Measurements from ENCODE around the gene BCL11A.

Gene BCL11A

GRCh38 chr2:60577682-60578283 lies 24.3 kb upstream of the BCL11A start:
- Histone ChIP-seq H3K27ac (ENCODE audit: low read depth, low read length) (no peak overlapping the region), H3K4me1 (ENCODE audit: control insufficient read depth, low read length) (peaks cover 13% of the 10 kb centered on the region), H3K36me3 (ENCODE audit: control insufficient read depth, low read length) (no peaks in the 10 kb centered on the region), H3K4me2 (ENCODE audit: low read length) (no peak overlapping the region), H3F3A (ENCODE audit: control insufficient read depth, insufficient read depth) (no peaks in the 10 kb centered on the region), H3K27me3 (ENCODE audit: control insufficient read depth, low read length) (peaks cover 13% of the 10 kb centered on the region), H3K9me3 (ENCODE audit: control insufficient read depth, insufficient read depth, low read length) (no peaks in the 10 kb centered on the region), H4K20me1 (ENCODE audit: control insufficient read depth, insufficient read depth, low read depth, low read length) (no peaks in the 10 kb centered on the region), H3K4me3 (ENCODE audit: low read length) (no peak overlapping the region), H3K9me2 (replicated peaks; ENCODE audit: control insufficient read depth, low read length) (no peaks in the 10 kb centered on the region), H3K79me2 (ENCODE audit: control insufficient read depth, low read length) (no peaks in the 10 kb centered on the region)
- TF ChIP-seq CTCF (IDR thresholded peaks at IDR 0.05; ENCODE audit: low read depth, low read length, poor library complexity, severe bottlenecking): no peak
- TF ChIP-seq EZH2phosphoT487 (IDR thresholded peaks at IDR 0.05; ENCODE audit: borderline replicate concordance, low read length): no peak

- Histone ChIP-seq H3K27ac (ENCODE audit: low read depth, low read length) (no peak overlapping the region), H3K27me3 (ENCODE audit: control insufficient read depth, low read length) (peaks cover 40% of the 10 kb centered on the region), H3K4me1 (ENCODE audit: control insufficient read depth, low read length) (peaks cover 16% of the 10 kb centered on the region), H3K9me3 (ENCODE audit: control insufficient read depth, insufficient read depth, low read length) (no peaks in the 10 kb centered on the region), H3F3A (ENCODE audit: control insufficient read depth, insufficient read depth) (no peaks in the 10 kb centered on the region), H3K79me2 (ENCODE audit: control insufficient read depth, low read length) (no peaks in the 10 kb centered on the region), H4K20me1 (ENCODE audit: control insufficient read depth, insufficient read depth, low read depth, low read length) (no peaks in the 10 kb centered on the region), H3K4me3 (ENCODE audit: low read length) (no peak overlapping the region), H3K9me2 (replicated peaks; ENCODE audit: control insufficient read depth, low read length) (no peaks in the 10 kb centered on the region), H3K36me3 (ENCODE audit: control insufficient read depth, low read length) (no peaks in the 10 kb centered on the region), H3K4me2 (ENCODE audit: low read length) (no peak overlapping the region)
- TF ChIP-seq CTCF (IDR thresholded peaks at IDR 0.05; ENCODE audit: low read depth, low read length, poor library complexity, severe bottlenecking) (no peak), EZH2phosphoT487 (IDR thresholded peaks at IDR 0.05; ENCODE audit: borderline replicate concordance, low read length) (no peak)
These were observed 19.8 kb upstream of the BCL11A start for GRCh38 chr2:60573251-60573650.

- Histone ChIP-seq H3F3A (ENCODE audit: control insufficient read depth, insufficient read depth) (no peaks in the 10 kb centered on the region), H3K36me3 (ENCODE audit: control insufficient read depth, low read length) (no peaks in the 10 kb centered on the region), H4K20me1 (ENCODE audit: control insufficient read depth, insufficient read depth, low read depth, low read length) (no peaks in the 10 kb centered on the region), H3K4me2 (ENCODE audit: low read length) (peak overlapping the region; percentile 60), H3K9me3 (ENCODE audit: control insufficient read depth, insufficient read depth, low read length) (no peaks in the 10 kb centered on the region), H3K79me2 (ENCODE audit: control insufficient read depth, low read length) (no peaks in the 10 kb centered on the region), H3K9me2 (replicated peaks; ENCODE audit: control insufficient read depth, low read length) (no peaks in the 10 kb centered on the region), H3K4me1 (ENCODE audit: control insufficient read depth, low read length) (peaks cover 22% of the 10 kb centered on the region), H3K27me3 (ENCODE audit: control insufficient read depth, low read length) (peaks cover 60% of the 10 kb centered on the region), H3K27ac (ENCODE audit: low read depth, low read length) (no peak overlapping the region), H3K4me3 (ENCODE audit: low read length) (peak overlapping the region; percentile 67; the same call in 1 of the 2 replicates)
- no peak for TF ChIP-seq CTCF (IDR thresholded peaks at IDR 0.05; ENCODE audit: low read depth, low read length, poor library complexity, severe bottlenecking)
- no peak for TF ChIP-seq EZH2phosphoT487 (IDR thresholded peaks at IDR 0.05; ENCODE audit: borderline replicate concordance, low read length)
These were observed 16.8 kb upstream of the BCL11A start for GRCh38 chr2:60570251-60570650.

Measured in DOHH2 (cell line).